RWPE2 (cell line): ENCODE data around the gene TBCC.
"Not testable (repeated sequence)": the region's sequence is repeated elsewhere in the genome, so short reads cannot be mapped to it uniquely, and the experiment has no call there.

ENCODE experiments used
- ATAC-seq: fragments of 200-7000 bp; cut with Tn5 transposase; 3 replicates; pipeline ENCODE4 v1.9.1; 2021; ENCODE audit warnings: low read depth
- DNase-seq: peaks from one replicate; pipeline ENCODE4 v3.0.0-alpha.2; 2020; ENCODE audit warnings: low spot score
- H3K27ac ChIP-seq: fragments of 450-650 bp; 2 replicates; pipeline ENCODE4 v1.5.1; 2017; ENCODE audit warnings: mild to moderate bottlenecking; ENCODE audit not compliant: poor library complexity, severe bottlenecking
- H3K27me3 ChIP-seq: fragments of 250-450 bp; sonication (Bioruptor Pico); 2 replicates; pipeline ENCODE4 v1.5.1; 2021; ENCODE audit warnings: mild to moderate bottlenecking, moderate library complexity; ENCODE audit not compliant: insufficient read depth, poor library complexity, severe bottlenecking
- H3K36me3 ChIP-seq: fragments of 250-450 bp; sonication (Bioruptor Pico); 2 replicates; pipeline ENCODE4 v1.5.1; 2020; ENCODE audit warnings: low read depth, mild to moderate bottlenecking, moderate library complexity
- H3K4me1 ChIP-seq: fragments of 250-450 bp; sonication (Bioruptor Pico); 2 replicates; pipeline ENCODE4 v1.5.1; 2021; ENCODE audit warnings: mild to moderate bottlenecking, moderate library complexity; ENCODE audit not compliant: insufficient read depth, poor library complexity, severe bottlenecking
- H3K4me3 ChIP-seq: fragments of 250-450 bp; sonication (Bioruptor Pico); 2 replicates; pipeline ENCODE4 v1.5.1; 2021; ENCODE audit warnings: mild to moderate bottlenecking, moderate library complexity; ENCODE audit not compliant: severe bottlenecking
- H3K9me3 ChIP-seq: fragments of 250-450 bp; sonication (Bioruptor Pico); 2 replicates; pipeline ENCODE4 v1.5.1; 2021; ENCODE audit warnings: mild to moderate bottlenecking, moderate library complexity; ENCODE audit not compliant: severe bottlenecking
- TF ChIP-seq, protein P1 (sequence below): fragments of 450-650 bp; IDR thresholded peaks from one replicate; pipeline ENCODE4 v1.5.1; 2017; ENCODE audit warnings: mild to moderate bottlenecking, moderate library complexity; ENCODE audit not compliant: poor library complexity, severe bottlenecking

Gene TBCC

DNA sequence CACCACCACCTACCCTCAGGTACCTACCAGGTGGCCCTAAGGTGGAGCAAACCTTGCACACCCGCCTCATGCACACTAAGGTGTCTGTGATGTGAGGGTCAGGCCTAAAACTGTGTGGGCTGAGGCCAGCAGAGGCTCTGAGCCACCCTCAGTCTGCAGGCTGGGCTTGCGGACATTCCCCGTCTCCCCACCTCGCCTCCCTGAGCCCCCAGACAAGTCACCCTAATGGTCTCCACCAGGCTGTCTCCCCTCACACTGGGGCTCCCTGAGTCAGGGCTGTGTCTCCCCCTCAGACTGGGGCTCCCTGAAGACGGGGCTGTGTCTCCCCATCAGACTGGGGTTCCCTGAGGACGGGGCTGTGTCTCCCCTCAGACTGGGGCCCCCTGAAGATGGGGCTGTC, 36.0 kb downstream of the TBCC start:
- TF ChIP-seq, protein P1, sequence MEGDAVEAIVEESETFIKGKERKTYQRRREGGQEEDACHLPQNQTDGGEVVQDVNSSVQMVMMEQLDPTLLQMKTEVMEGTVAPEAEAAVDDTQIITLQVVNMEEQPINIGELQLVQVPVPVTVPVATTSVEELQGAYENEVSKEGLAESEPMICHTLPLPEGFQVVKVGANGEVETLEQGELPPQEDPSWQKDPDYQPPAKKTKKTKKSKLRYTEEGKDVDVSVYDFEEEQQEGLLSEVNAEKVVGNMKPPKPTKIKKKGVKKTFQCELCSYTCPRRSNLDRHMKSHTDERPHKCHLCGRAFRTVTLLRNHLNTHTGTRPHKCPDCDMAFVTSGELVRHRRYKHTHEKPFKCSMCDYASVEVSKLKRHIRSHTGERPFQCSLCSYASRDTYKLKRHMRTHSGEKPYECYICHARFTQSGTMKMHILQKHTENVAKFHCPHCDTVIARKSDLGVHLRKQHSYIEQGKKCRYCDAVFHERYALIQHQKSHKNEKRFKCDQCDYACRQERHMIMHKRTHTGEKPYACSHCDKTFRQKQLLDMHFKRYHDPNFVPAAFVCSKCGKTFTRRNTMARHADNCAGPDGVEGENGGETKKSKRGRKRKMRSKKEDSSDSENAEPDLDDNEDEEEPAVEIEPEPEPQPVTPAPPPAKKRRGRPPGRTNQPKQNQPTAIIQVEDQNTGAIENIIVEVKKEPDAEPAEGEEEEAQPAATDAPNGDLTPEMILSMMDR, result no peak
- Histone ChIP-seq H3K4me3 (no peak overlapping the region), H3K4me1 (peaks cover 11% of the 10 kb centered on the region), H3K36me3 (no peaks in the 10 kb centered on the region), H3K27ac (no peak overlapping the region), H3K9me3 (no peaks in the 10 kb centered on the region), H3K27me3 (no peaks in the 10 kb centered on the region)
- ATAC-seq (no peak), DNase-seq (no peak)

DNA sequence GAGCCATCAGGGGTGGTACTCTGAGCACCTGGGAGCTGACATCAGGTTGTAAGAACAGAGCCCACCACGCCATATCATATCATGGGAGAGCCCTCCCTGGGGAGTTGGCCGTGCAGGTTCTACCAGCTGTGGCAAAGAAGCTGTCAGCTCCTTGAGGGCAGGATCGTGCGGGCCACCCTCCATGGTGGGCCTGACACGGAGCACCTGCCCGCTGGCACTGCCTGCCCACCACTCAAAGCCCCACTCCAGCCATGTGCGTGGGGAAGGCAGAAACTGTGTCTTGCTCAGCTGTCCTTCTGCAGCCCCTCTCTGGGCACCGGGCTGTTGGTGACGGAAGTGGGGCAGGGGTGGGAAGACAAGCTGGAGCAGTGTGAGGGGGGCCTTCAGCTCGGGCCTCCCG, 37.8 kb downstream of the TBCC start:
- no peaks in the 10 kb centered on the region for H3K4me1 ChIP-seq
- TF ChIP-seq, protein P1, result no peak
- DNase-seq, result no peak
- H3K36me3 ChIP-seq, result no peaks in the 10 kb centered on the region
- no peaks in the 10 kb centered on the region for H3K9me3 ChIP-seq
- no peak overlapping the region for H3K27ac ChIP-seq
- no peak for ATAC-seq
- no peak overlapping the region for H3K4me3 ChIP-seq
- H3K27me3 ChIP-seq, result no peaks in the 10 kb centered on the region

DNA sequence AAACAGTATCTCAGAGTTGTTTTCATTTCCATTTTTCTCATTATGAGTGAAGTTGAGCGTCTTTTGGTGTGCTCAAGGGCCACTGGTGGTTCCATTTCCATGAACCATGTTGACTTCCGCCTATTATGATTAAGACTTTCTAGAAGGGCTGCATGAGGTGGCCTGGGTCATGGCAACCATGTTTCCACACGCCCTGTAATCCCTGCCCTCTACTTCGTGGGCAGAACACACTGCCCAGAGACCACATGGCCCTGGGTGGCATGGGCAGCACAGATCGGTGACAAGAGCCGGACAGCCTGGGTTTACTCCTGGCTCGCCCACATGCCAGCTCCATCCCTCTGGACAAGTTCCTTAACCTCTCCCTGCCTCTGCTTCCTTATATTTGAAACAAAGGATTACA, 38.3 kb downstream of the TBCC start:
- Histone ChIP-seq H3K9me3 (no peaks in the 10 kb centered on the region), H3K36me3 (no peaks in the 10 kb centered on the region), H3K4me3 (no peak overlapping the region), H3K4me1 (no peaks in the 10 kb centered on the region), H3K27ac (no peak overlapping the region), H3K27me3 (no peaks in the 10 kb centered on the region)
- DNase-seq (no peak), ATAC-seq (no peak)
- TF ChIP-seq, protein P1, result no peak

DNA sequence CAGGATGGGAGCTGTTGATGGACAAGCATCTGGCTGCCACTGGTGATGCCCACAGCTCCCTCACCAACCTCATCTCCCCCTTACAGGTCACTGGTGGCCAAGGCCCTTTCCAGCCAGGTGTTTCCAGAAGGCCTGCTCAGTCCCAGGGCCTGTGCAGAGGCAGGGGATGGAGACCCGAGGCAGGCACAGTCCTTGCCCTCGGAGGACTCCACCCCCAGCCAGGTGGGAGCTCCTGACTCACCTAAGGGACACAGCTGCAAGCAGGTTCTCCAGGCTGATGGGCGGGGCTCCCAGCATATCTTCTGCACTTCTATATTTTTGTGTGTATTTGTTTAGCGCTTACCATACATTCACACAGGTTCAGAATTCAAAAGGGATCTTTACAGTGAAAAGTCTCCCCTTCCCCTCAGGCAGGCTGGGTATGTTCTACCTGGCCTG, 40.9 kb downstream of the TBCC start:
- H3K36me3 ChIP-seq, result no peaks in the 10 kb centered on the region
- TF ChIP-seq, protein P1, result no peak
- no peaks in the 10 kb centered on the region for H3K9me3 ChIP-seq
- no peak for DNase-seq
- H3K27me3 ChIP-seq, result no peaks in the 10 kb centered on the region
- no peaks in the 10 kb centered on the region for H3K4me1 ChIP-seq
- no peak overlapping the region for H3K4me3 ChIP-seq
- no peak overlapping the region for H3K27ac ChIP-seq
- peak; percentile 26; the same call in 1 of the 3 replicates for ATAC-seq

DNA sequence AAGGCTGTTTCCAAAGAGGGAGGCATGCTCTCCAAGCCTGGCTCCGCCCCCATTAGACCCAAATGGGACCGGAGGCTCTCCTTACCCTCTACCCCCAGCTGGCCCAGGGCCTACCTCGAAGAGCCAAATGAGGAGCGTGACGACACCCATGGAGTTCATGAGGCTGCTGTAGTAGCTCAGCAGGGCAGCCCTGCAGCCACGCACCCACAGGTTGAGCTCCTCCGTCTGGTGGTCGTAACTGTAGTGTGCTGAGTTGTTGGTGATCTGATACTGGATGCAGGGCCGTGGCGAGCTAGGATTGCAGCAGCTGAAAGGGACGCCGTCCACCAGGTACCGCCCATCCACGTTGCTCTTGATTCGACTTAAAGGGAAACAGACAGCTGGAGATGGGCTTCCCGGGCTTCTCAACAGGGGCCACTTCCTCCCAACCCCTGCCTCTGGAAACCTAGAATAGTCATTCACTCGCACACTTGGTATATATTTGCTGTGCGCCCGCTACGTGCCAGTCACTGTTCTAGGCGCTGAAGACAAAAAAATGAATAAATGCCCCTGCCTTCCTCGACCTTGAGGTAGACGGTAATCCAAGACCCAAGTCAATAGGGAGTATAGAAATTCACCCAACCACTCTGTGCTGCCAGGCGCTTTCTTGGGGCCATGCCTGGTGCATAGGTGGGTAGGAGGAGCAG, 41.5 kb downstream of the TBCC start:
- TF ChIP-seq, protein P1, result no peak
- Histone ChIP-seq H3K9me3 (no peaks in the 10 kb centered on the region), H3K4me3 (no peak overlapping the region), H3K36me3 (no peaks in the 10 kb centered on the region), H3K27me3 (no peaks in the 10 kb centered on the region), H3K27ac (no peak overlapping the region), H3K4me1 (no peaks in the 10 kb centered on the region)
- DNase-seq, result no peak
- ATAC-seq, result no peak

DNA sequence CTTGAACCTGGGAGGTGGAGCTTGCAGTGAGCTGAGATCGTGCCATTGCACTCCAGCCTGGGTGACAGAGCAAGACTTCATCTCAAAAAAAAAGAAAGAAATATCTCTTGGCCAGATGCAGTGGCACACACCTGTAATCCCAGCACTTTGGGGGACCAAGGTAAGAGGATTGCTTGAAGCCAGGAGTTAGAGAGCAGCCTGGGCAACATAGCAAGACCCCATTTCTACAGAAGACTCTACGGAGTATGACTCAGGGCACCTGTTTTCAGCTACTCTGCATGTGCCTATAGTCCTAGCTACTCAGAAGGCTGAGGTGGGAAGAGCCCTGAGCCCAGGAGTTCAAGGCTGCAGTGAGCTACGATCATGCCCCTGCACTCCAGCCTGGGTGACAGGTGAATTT, 43.1 kb downstream of the TBCC start:
- not testable (repeated sequence) for ATAC-seq

More for the DNA sequence above, 43.1 kb downstream of the TBCC start:
- not testable (repeated sequence) for H3K27ac ChIP-seq, H3K4me1 ChIP-seq, H3K36me3 ChIP-seq, H3K27me3 ChIP-seq, DNase-seq, H3K9me3 ChIP-seq, H3K4me3 ChIP-seq
